ENCODE data around the gene POLR2A.

Gene POLR2A

GRCh38 chr17:7444682-7445618 lies 39.2 kb upstream of the POLR2A start, which contains the start of gene CHRNB1:
Gene CHRNB1 (plus strand): TSS chr17:7445061. CDS start chr17:7445128, 67 bp downstream.
- no peak for TF ChIP-seq CTCF (IDR thresholded peaks at IDR 0.05; ENCODE audit: poor library complexity, severe bottlenecking)
- H3K9me3 ChIP-seq (ENCODE audit: severe bottlenecking): no peaks in the 10 kb centered on the region
- peak within 1 kb of the TSS; percentile 87 for H3K27ac ChIP-seq (ENCODE audit: poor library complexity, severe bottlenecking)
- H3K4me3 ChIP-seq (ENCODE audit: severe bottlenecking): peak within 1 kb of the TSS; percentile 21
- ATAC-seq (ENCODE audit: low read depth) (peak; percentile 45), DNase-seq (ENCODE audit: low spot score) (no peak)
- peaks cover 19% of the 10 kb centered on the region for H3K4me1 ChIP-seq (ENCODE audit: insufficient read depth, poor library complexity, severe bottlenecking)
- no peaks in the 10 kb centered on the region for H3K27me3 ChIP-seq (ENCODE audit: insufficient read depth, poor library complexity, severe bottlenecking)
- no peaks in the 10 kb centered on the region for H3K36me3 ChIP-seq (ENCODE audit: low read depth)

- H3K27ac ChIP-seq (ENCODE audit: poor library complexity, severe bottlenecking): peak overlapping the region; percentile 87
- no peaks in the 10 kb centered on the region for H3K36me3 ChIP-seq (ENCODE audit: low read depth)
- peaks cover 24% of the 10 kb centered on the region for H3K4me1 ChIP-seq (ENCODE audit: insufficient read depth, poor library complexity, severe bottlenecking)
- H3K4me3 ChIP-seq (ENCODE audit: severe bottlenecking): peak overlapping the region; percentile 21
- TF ChIP-seq CTCF (IDR thresholded peaks at IDR 0.05; ENCODE audit: poor library complexity, severe bottlenecking): no peak
- DNase-seq (ENCODE audit: low spot score): no peak
- H3K9me3 ChIP-seq (ENCODE audit: severe bottlenecking): no peaks in the 10 kb centered on the region
- ATAC-seq (ENCODE audit: low read depth): peak; percentile 40
- no peaks in the 10 kb centered on the region for H3K27me3 ChIP-seq (ENCODE audit: insufficient read depth, poor library complexity, severe bottlenecking)
Observed at GRCh38 chr17:7445619-7445968, 38.6 kb upstream of the POLR2A start.

GRCh38 chr17:7448461-7448860 lies 35.7 kb upstream of the POLR2A start:
- no peak for ATAC-seq (ENCODE audit: low read depth)

GRCh38 chr17:7459961-7460545 lies 24.1 kb upstream of the POLR2A start:
- ATAC-seq (ENCODE audit: low read depth): no peak
- TF ChIP-seq CTCF (IDR thresholded peaks at IDR 0.05; ENCODE audit: poor library complexity, severe bottlenecking): no peak
- DNase-seq (ENCODE audit: low spot score): no peak
- H3K4me1 ChIP-seq (ENCODE audit: insufficient read depth, poor library complexity, severe bottlenecking): no peaks in the 10 kb centered on the region
- no peaks in the 10 kb centered on the region for H3K27me3 ChIP-seq (ENCODE audit: insufficient read depth, poor library complexity, severe bottlenecking)
- H3K9me3 ChIP-seq (ENCODE audit: severe bottlenecking): no peaks in the 10 kb centered on the region
- 0 out of 2 replicates have a peak, but pooled peaks cover 5% of the 10 kb centered on the region for H3K36me3 ChIP-seq (ENCODE audit: low read depth)
- H3K4me3 ChIP-seq (ENCODE audit: severe bottlenecking): no peak overlapping the region
- H3K27ac ChIP-seq (ENCODE audit: poor library complexity, severe bottlenecking): peak overlapping the region; percentile 25

More at GRCh38 chr17:7448461-7448860, 35.7 kb upstream of the POLR2A start:
- H3K4me3 ChIP-seq (ENCODE audit: severe bottlenecking): no peak overlapping the region
- no peak for TF ChIP-seq CTCF (IDR thresholded peaks at IDR 0.05; ENCODE audit: poor library complexity, severe bottlenecking)
- H3K9me3 ChIP-seq (ENCODE audit: severe bottlenecking): no peaks in the 10 kb centered on the region
- DNase-seq (ENCODE audit: low spot score): no peak
- peaks cover 26% of the 10 kb centered on the region for H3K4me1 ChIP-seq (ENCODE audit: insufficient read depth, poor library complexity, severe bottlenecking)
- no peaks in the 10 kb centered on the region for H3K27me3 ChIP-seq (ENCODE audit: insufficient read depth, poor library complexity, severe bottlenecking)
- H3K27ac ChIP-seq (ENCODE audit: poor library complexity, severe bottlenecking): no peak overlapping the region
- H3K36me3 ChIP-seq (ENCODE audit: low read depth): no peaks in the 10 kb centered on the region
